IMR-90 (cell line): ENCODE measurements around the gene ADGRD1. TPM values are rescaled to one million over a fixed set of nuclear protein-coding genes. Genes with fewer than 3 reads are reported as not detected.

Experiments
- ATAC-seq: fragments of 200-7000 bp; cut with Tn5 transposase; 2 replicates; pipeline ENCODE4 v1.9.1; 2020; ENCODE audit warnings: low read depth, mild to moderate bottlenecking, moderate library complexity
- BruUV-seq: library from RNA; stranded (reverse); fragments of 400-500 nt; replicated peaks from 2 replicates; lab custom pipeline; 2021; lab: Mats Ljungman, UMichigan
- CTCF ChIA-PET: fragments of 300-600 bp; formaldehyde crosslinking; extraction: SDS; loops from one replicate; lab custom pipeline; 2021; ENCODE audit warnings: antibody characterized with exemption; lab: Yijun Ruan, JAX
- POLR2A ChIA-PET: fragments of 300-600 bp; sonication (Branson Sonifier 250); formaldehyde crosslinking; loops from one replicate; lab custom pipeline; 2022; ENCODE audit warnings: antibody characterized with exemption; ENCODE audit not compliant: unreplicated experiment; lab: Charles Lee
- DNase-seq: peaks from one replicate; pipeline ENCODE4 v3.0.0; 2013
- H2AFZ ChIP-seq: replicated peaks from 2 replicates; pipeline ENCODE3; 2013; ENCODE audit warnings: low read length, mild to moderate bottlenecking; ENCODE audit not compliant: poor library complexity
- H2AK5ac ChIP-seq: 2 replicates; pipeline ENCODE4 v1.6.1; 2013; ENCODE audit warnings: low read depth, low read length, inconsistent platforms
- H2AK9ac ChIP-seq: replicated peaks from 2 replicates; pipeline ENCODE3; 2013; ENCODE audit warnings: mild to moderate bottlenecking, low read depth, low read length, moderate library complexity; ENCODE audit not compliant: poor library complexity
- H2BK120ac ChIP-seq: 2 replicates; pipeline ENCODE4 v1.6.1; 2013; ENCODE audit warnings: low read depth, low read length, inconsistent platforms
- H2BK15ac ChIP-seq: 3 replicates; pipeline ENCODE4 v1.6.1; 2013; ENCODE audit warnings: low read depth, low read length, inconsistent platforms
- H2BK20ac ChIP-seq: 2 replicates; pipeline ENCODE4 v1.6.1; 2013; ENCODE audit warnings: low read depth, mild to moderate bottlenecking, inconsistent platforms, low read length, moderate library complexity
- H2BK5ac ChIP-seq: 2 replicates; pipeline ENCODE4 v1.6.1; 2013; ENCODE audit warnings: mild to moderate bottlenecking, low read depth, low read length, inconsistent platforms; ENCODE audit not compliant: poor library complexity, severe bottlenecking
- H3K14ac ChIP-seq: replicated peaks from 2 replicates; pipeline ENCODE4 v1.6.1; 2013; ENCODE audit warnings: low read depth, low read length, inconsistent platforms
- H3K18ac ChIP-seq: 2 replicates; pipeline ENCODE4 v1.6.1; 2013; ENCODE audit warnings: low read depth, low read length, control low read depth
- H3K23ac ChIP-seq: 2 replicates; pipeline ENCODE4 v1.6.1; 2013; ENCODE audit warnings: low read depth, low read length, inconsistent platforms
- H3K27ac ChIP-seq: 2 replicates; pipeline ENCODE4 v1.5.1; 2013; ENCODE audit warnings: mild to moderate bottlenecking, control low read depth, low read length; ENCODE audit not compliant: insufficient read depth
- H3K27me3 ChIP-seq: 2 replicates; pipeline ENCODE4 v1.6.1; 2013; ENCODE audit warnings: low read length; ENCODE audit not compliant: control insufficient read depth, insufficient read depth
- H3K36me3 ChIP-seq: 2 replicates; pipeline ENCODE4 v1.6.1; 2013; ENCODE audit warnings: low read length, mixed read lengths; ENCODE audit not compliant: control insufficient read depth, insufficient read depth
- H3K4ac ChIP-seq: 2 replicates; pipeline ENCODE4 v1.6.1; 2013; ENCODE audit warnings: low read depth, low read length, inconsistent platforms
- H3K4me1 ChIP-seq: 2 replicates; pipeline ENCODE4 v1.6.1; 2013; ENCODE audit warnings: low read length, mixed read lengths; ENCODE audit not compliant: control insufficient read depth, insufficient read depth
- H3K4me2 ChIP-seq: 2 replicates; pipeline ENCODE4 v1.6.1; 2013; ENCODE audit warnings: low read depth, mild to moderate bottlenecking, control low read depth, low read length, moderate library complexity
- H3K4me3 ChIP-seq: 2 replicates; pipeline ENCODE4 v1.5.1; 2013; ENCODE audit warnings: low read depth, mild to moderate bottlenecking, control low read depth, low read length, moderate library complexity; ENCODE audit not compliant: insufficient read depth
- H3K56ac ChIP-seq: 2 replicates; pipeline ENCODE4 v1.6.1; 2013; ENCODE audit warnings: low read length, inconsistent platforms; ENCODE audit not compliant: insufficient read depth; ENCODE audit errors: extremely low read depth
- H3K79me1 ChIP-seq, 2 experiments: 2 replicates each; pipeline ENCODE4 v1.6.1; 2013; ENCODE audit warnings: low read length in 2 of 2, inconsistent platforms in 1 of 2, low read depth in 1 of 2
- H3K9ac ChIP-seq: 2 replicates; pipeline ENCODE4 v1.6.1; 2013; ENCODE audit warnings: low read depth, low read length, control low read depth
- H3K9me1 ChIP-seq: 2 replicates; pipeline ENCODE4 v1.6.1; 2013; ENCODE audit warnings: low read length, inconsistent platforms; ENCODE audit not compliant: insufficient read depth
- H3K9me3 ChIP-seq: 2 replicates; pipeline ENCODE4 v1.6.1; 2013; ENCODE audit warnings: low read length; ENCODE audit not compliant: control insufficient read depth, insufficient read depth
- H4K20me1 ChIP-seq: 2 replicates; pipeline ENCODE4 v1.6.1; 2013; ENCODE audit warnings: low read length, inconsistent platforms; ENCODE audit not compliant: insufficient read depth
- H4K5ac ChIP-seq: 2 replicates; pipeline ENCODE4 v1.6.1; 2013; ENCODE audit warnings: mild to moderate bottlenecking, low read depth, low read length, control low read depth
- H4K8ac ChIP-seq, 2 experiments: 2 replicates each; pipeline ENCODE4 v1.6.1; 2013; ENCODE audit warnings: low read depth in 2 of 2, low read length in 2 of 2, control low read depth in 1 of 2, inconsistent platforms in 1 of 2
- H4K91ac ChIP-seq: 2 replicates; pipeline ENCODE4 v1.6.1; 2013; ENCODE audit warnings: low read depth, low read length, inconsistent platforms; ENCODE audit not compliant: insufficient read depth
- POLR2A ChIP-seq: IDR thresholded peaks from 2 replicates; pipeline ENCODE4 v1.6.1; 2012; ENCODE audit warnings: mild to moderate bottlenecking, low read depth, low read length
- WGBS, 2 experiments: methylation state at CpG; one replicate each; pipeline versions ENCODE4 v1.1.5 to v1.1.7; 2013; ENCODE audit warnings: missing lambda C conversion rate in 2 of 2; ENCODE audit not compliant: insufficient read length in 1 of 2; ENCODE audit errors: extremely low coverage in 2 of 2; 5-methylcytosine and 5-hydroxymethylcytosine counted together
- dilution Hi-C: fragments of 300-500 bp; cut with HindIII; formaldehyde crosslinking; loops from one replicate; pipeline ENCODE4 v1.14.3; 2018; ENCODE audit warnings: low sequenced_read_pairs; ENCODE audit not compliant: unreplicated experiment
- in situ Hi-C: fragments of 300-500 bp; cut with MboI; formaldehyde crosslinking; loops from 3 replicates; pipeline ENCODE4 v1.14.3; 2019; ENCODE audit warnings: low sequenced_read_pairs, inconsistent platforms, mixed read lengths
- intact Hi-C: fragments of 100-400 bp; cut with micrococcal nuclease; formaldehyde crosslinking; loops from 2 replicates; pipeline ENCODE4 v1.10.0; 2022
- polyA plus RNA-seq, 3 experiments: library from polyadenylated mRNA; depleted of rRNA; stranded (reverse); fragments of >200 nt; gene quantifications; 2 replicates each; pipeline ENCODE4 v1.2.3, GENCODE V29; 2012; ENCODE audit warnings: low replicate concordance in 1 of 3
- total RNA-seq: library from RNA; depleted of rRNA; stranded (reverse); fragments of >200 nt; gene quantifications from 2 replicates; pipeline ENCODE4 v1.2.3, GENCODE V29; 2012

Gene ADGRD1
- total and polyA plus RNA-seq, 2 of the 4 experiments (the other 2 are of a cell fraction), result not detected

GRCh38 chr12:131085125-131085815 lies 131.6 kb downstream of the ADGRD1 start:
- in situ Hi-C loops, result no loop called here
- H4K91ac ChIP-seq, result no peak overlapping the region
- WGBS, 2 experiments, result 46% methylated on average over 7 of the region's 22 CpGs; no CpG with 5 or more reads in 1 of the 2 experiments

More at GRCh38 chr12:131085125-131085815, 131.6 kb downstream of the ADGRD1 start:
- Histone ChIP-seq H3K9me3 (peaks cover 39% of the 10 kb centered on the region), H3K4me3 (no peak overlapping the region), H2BK20ac (no peak overlapping the region), H3K4me1 (no peaks in the 10 kb centered on the region), H3K23ac (no peak overlapping the region), H4K8ac (no peak overlapping the region), H3K79me1 (no peaks in the 10 kb centered on the region), H3K36me3 (no peaks in the 10 kb centered on the region), H3K9ac (no peak overlapping the region), H2BK15ac (no peak overlapping the region), H3K27me3 (no peaks in the 10 kb centered on the region), H3K27ac (no peak overlapping the region), H3K18ac (no peak overlapping the region), H2BK120ac (no peak overlapping the region), H2AK5ac (no peak overlapping the region), H3K9me1 (no peaks in the 10 kb centered on the region), H4K20me1 (no peaks in the 10 kb centered on the region), H4K5ac (no peak overlapping the region), H2AK9ac (no peak overlapping the region), H3K4ac (no peak overlapping the region), H2AFZ (no peak overlapping the region), H3K56ac (no peak overlapping the region), H3K4me2 (no peak overlapping the region), H3K14ac (no peak overlapping the region), H2BK5ac (no peak overlapping the region)
- ChIA-PET POLR2A (no interaction called here), CTCF (no interaction called here)
- intact Hi-C loops, result no loop called here
- no peak for TF ChIP-seq POLR2A
- DNase-seq (no peak), ATAC-seq (no peak)
- BruUV-seq, result no TSS peak
- dilution Hi-C loops, result no loop called here
